ENCODE results near the gene ADH1A.
"Not testable (repeated sequence)": the region's sequence is repeated elsewhere in the genome, so short reads cannot be mapped to it uniquely, and the experiment has no call there.

ADH1A gene

DNA sequence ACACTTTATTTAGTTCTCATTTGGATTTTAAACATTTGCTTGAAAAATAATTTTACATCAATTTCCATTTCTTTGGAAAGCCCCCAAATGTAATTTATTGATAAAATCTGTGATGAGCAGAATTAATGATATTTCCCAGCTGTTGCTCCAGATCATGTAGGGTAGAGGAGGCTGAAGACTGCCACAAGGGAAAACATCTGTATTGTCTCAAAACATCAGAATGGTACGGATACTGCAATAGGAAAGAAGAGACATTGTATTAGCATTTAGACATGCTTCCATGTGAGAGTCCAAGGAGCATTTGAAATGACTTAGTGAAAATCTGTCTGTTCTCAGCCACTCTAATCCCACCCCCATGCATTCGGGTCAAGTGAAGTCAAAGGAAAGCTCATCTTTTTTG lies 14.4 kb downstream of the ADH1A start:
- DNase-seq, result no peak

- no peak for DNase-seq
These were observed 14.9 kb downstream of the ADH1A start for GRCh38 chr4:99275885-99276284.

DNA sequence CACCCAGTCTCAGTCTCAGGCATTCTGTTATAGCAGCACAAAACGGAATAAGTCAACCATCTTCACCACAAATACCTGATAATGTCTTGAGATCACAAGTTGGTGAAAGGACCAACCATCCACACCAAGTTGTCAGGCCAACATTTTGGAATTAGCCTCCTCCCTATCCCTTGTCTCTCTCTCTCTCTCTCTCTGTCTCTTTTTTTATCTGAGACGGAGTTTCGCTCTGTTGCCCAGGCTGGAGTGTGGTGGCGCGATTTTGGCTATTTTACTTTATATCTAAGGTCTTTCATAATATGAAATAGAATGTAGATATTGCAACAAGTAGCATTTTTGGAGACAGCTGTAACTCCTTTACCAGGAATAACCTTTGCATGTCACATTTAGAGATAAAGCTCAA lies 15.7 kb downstream of the ADH1A start:
- DNase-seq, result no peak

DNA sequence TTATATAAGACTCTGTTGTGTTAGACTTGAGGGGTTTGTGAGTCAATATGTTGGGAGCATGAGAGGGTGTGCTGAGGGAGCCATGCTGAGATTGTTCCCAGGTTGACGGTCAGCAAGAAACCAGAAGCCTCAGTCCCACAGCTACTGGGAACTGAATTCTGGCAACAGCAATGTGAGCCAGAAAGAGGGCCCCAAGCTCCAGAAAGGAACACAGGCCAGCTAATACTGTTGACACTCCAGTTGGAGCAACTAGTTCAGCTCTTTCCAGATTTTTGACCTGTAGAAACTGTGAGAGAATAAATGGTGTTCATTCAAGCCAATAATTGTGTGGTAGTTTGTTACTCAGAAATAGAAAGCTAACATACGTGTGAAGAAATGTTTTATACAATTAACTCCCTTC lies 17.1 kb downstream of the ADH1A start:
- DNase-seq, result no peak

GRCh38 chr4:99264927-99265326 lies 25.9 kb downstream of the ADH1A start:
- DNase-seq, result no peak

DNA sequence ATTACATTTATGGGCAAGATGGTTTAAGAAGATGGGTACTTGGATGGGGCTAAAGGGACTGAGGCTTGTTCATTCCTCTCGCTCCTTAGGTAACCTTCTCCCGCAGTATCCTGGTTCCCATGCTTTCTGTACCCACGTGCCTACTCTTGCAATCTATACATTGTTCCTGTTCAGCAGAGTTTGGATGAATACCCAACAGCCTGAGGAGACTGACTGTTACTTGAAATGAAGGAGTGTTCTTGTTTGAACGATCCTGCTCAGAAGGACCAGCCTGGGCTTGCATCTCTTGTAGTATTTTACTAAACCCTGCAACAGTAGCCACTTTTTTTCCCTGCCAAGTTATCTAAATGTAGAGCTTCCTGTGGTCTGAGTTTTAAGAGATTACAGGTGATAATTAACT lies 38.0 kb downstream of the ADH1A start:
- no peak for DNase-seq

DNA sequence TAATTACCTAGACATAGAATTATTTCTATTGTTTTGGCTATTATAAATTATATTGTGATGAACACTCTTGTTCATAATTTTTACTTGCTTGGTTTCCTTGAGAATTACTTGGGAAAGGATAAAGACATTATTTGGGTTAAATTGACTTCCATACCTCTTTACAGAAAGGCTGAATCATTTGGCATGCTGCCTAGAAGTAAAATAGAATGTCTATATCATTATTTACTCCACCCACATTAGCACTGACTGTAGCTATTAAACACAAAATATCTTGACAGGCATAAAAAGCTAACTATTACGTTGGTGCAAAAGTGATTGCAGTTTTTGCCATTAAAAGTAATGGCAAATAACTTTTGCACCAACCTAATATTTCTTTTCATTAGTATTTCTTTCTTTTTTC lies 42.1 kb downstream of the ADH1A start:
- no peak for DNase-seq

DNA sequence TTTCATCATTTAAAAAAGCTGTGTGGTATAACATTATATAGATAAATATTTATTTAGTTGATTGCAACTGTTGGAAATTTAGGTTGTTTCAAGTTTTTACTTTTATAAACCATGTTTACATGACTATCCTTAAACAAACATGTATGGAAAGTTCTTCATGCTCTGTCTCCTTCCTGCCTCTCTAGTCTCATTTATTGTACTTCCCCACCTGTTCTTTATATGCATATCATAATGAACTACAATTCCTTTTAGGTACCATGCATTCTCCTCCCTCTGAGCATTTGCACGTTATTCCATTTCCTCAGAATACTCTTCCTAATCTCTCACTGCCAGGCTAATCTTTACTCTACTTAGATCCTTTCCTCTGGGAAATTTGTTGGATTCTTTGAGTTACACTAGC lies 54.8 kb downstream of the ADH1A start:
- no peak for DNase-seq

DNA sequence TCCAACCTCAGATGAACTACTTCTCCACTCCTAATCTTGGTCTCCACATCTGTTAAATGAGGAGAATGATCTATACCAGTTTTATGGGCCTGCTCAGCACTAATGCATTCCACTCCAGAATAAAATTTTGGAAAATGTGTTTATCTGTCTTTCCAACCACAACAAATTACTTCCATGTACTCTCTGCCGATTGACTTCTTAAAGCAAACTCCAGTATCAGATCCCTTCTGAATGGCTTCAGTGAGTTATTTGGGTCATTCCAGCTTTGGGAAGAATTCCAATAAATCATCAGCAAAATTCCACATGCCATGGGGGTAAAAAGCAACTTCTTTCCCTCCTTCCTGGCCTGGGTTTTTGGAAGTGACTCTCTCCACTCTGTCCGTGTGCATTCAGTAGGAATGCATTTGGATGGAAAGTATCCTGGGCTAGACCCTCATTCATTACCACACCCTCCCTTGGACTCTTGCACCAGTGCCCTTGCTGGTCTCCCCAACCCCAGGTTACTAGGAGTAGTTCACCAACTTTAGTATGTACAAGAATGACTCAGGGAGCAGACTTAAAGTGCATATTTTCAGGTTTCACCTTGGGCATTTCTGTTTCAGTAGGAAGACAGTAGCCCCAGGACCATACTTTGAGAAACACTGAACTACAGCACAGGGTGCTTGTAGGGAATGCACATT lies 56.3 kb downstream of the ADH1A start:
- DNase-seq, result no peak

GRCh38 chr4:99233397-99233796 lies 57.4 kb downstream of the ADH1A start:
- DNase-seq, result not testable (repeated sequence)

DNA sequence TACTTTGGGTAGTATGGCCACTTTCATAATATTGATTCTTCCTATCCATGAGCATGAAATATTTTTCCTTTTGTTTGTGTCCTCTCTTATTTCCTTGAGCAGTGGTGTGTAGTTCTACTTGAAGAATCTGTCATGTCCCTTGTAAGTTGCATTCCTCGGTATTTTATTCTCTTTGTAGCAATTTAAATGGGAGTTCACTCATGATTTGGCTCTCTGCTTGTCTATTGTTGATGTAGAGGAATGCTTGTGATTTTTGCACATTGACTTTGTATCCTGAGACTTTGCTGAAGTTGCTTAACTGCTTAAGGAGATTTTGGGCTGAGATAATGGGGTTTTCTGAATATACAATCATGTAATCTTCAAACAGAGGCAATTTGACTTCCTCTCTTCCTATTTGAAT lies 62.1 kb downstream of the ADH1A start:
- DNase-seq, result not testable (repeated sequence)

- not testable (repeated sequence) for DNase-seq
These were observed 63.1 kb downstream of the ADH1A start for GRCh38 chr4:99227646-99228045.

Measured in MV-4-11 (cell line).